ENCODE data around the gene CTSS. TPM values are rescaled to one million over a fixed set of nuclear protein-coding genes. Genes with fewer than 3 reads are reported as not detected.

The CTSS gene
- total and polyA plus RNA-seq, 2 experiments from 2014 or later, result not detected

DNA sequence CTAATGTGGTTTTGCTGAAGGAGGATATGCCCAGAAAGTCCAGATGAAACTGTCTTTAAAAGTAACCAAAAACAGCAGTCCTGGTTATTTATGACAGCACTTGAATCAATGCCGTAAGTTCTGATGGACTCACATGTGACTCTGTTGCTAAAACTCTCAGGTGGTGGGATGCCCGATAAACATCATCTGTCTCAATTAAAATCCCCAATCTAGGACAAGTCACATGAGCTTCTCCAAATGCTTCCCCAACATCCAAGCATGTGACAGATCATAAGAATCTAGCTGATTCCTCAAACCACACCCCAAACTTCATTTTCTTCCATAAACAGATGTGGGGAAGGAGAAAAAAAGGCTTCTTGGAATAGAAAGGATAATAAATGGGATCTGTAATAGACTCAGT is 43.3 kb upstream of the CTSS start:
- Mint-ChIP-seq H3K27ac (no peak overlapping the region), H3K36me3 (ENCODE audit: low read depth) (peaks cover 2% of the 10 kb centered on the region; the same call in 2 of the 3 replicates), H3K4me3 (no peak overlapping the region), H3K27me3 (ENCODE audit: insufficient read depth, low read depth, poor library complexity) (peaks cover 2% of the 10 kb centered on the region), H3K4me1 (peaks cover 30% of the 10 kb centered on the region), H3K9me3 (no peaks in the 10 kb centered on the region)
- no peaks in the 10 kb centered on the region for H3K27me3 ChIP-seq (ENCODE audit: insufficient read depth)
- H3K36me3 ChIP-seq (ENCODE audit: insufficient read depth), result peaks cover 16% of the 10 kb centered on the region
- no peaks in the 10 kb centered on the region for H4K20me1 ChIP-seq (replicated peaks; ENCODE audit: insufficient read depth)
- no peak overlapping the region for H2AFZ ChIP-seq
- H3F3A ChIP-seq (replicated peaks; ENCODE audit: low read depth), result no peaks in the 10 kb centered on the region
- H3K4me1 ChIP-seq (ENCODE audit: insufficient read depth), result peaks cover 27% of the 10 kb centered on the region
- no peak overlapping the region for H3K27ac ChIP-seq (ENCODE audit: low read depth)
- no peak overlapping the region for H3K4me3 ChIP-seq
- DNase-seq (ENCODE audit: low spot score), result no peak
- ATAC-seq, result no peak
- H3K79me2 ChIP-seq (replicated peaks; ENCODE audit: insufficient read depth), result no peaks in the 10 kb centered on the region
- TF ChIP-seq STAT1 (IDR thresholded peaks at IDR 0.05; ENCODE audit: unreplicated experiment) (no peak), REST (IDR thresholded peaks at IDR 0.05; ENCODE audit: unreplicated experiment) (no peak), EZH2phosphoT487 (IDR thresholded peaks at IDR 0.05; ENCODE audit: unreplicated experiment) (no peak), ZNF331 (CRISPR knock-in tag; IDR thresholded peaks at IDR 0.05; ENCODE audit: low read depth) (no peak), CREB1 (CRISPR knock-in tag; IDR thresholded peaks at IDR 0.05; ENCODE audit: low read depth) (no peak), JUNB (IDR thresholded peaks at IDR 0.05; ENCODE audit: unreplicated experiment) (no peak), POLR2AphosphoS5 (IDR thresholded peaks at IDR 0.05; ENCODE audit: low read depth) (no peak), ZNF114 (CRISPR knock-in tag; IDR thresholded peaks at IDR 0.05) (no peak), EZH2 (IDR thresholded peaks at IDR 0.05; ENCODE audit: low read depth, unreplicated experiment) (no peak), NANOG (IDR thresholded peaks at IDR 0.05; ENCODE audit: borderline replicate concordance) (no peak), ZNF462 (CRISPR knock-in tag; IDR thresholded peaks at IDR 0.05) (no peak)
- TF ChIP-seq, protein P1, sequence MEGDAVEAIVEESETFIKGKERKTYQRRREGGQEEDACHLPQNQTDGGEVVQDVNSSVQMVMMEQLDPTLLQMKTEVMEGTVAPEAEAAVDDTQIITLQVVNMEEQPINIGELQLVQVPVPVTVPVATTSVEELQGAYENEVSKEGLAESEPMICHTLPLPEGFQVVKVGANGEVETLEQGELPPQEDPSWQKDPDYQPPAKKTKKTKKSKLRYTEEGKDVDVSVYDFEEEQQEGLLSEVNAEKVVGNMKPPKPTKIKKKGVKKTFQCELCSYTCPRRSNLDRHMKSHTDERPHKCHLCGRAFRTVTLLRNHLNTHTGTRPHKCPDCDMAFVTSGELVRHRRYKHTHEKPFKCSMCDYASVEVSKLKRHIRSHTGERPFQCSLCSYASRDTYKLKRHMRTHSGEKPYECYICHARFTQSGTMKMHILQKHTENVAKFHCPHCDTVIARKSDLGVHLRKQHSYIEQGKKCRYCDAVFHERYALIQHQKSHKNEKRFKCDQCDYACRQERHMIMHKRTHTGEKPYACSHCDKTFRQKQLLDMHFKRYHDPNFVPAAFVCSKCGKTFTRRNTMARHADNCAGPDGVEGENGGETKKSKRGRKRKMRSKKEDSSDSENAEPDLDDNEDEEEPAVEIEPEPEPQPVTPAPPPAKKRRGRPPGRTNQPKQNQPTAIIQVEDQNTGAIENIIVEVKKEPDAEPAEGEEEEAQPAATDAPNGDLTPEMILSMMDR (conservative IDR thresholded peaks at IDR 0.05; ENCODE audit: low read depth in 2 of 2), result no peak
- TF ChIP-seq, protein P2, sequence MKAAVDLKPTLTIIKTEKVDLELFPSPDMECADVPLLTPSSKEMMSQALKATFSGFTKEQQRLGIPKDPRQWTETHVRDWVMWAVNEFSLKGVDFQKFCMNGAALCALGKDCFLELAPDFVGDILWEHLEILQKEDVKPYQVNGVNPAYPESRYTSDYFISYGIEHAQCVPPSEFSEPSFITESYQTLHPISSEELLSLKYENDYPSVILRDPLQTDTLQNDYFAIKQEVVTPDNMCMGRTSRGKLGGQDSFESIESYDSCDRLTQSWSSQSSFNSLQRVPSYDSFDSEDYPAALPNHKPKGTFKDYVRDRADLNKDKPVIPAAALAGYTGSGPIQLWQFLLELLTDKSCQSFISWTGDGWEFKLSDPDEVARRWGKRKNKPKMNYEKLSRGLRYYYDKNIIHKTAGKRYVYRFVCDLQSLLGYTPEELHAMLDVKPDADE (IDR thresholded peaks at IDR 0.05), result no peak
- H3K9me2 ChIP-seq (ENCODE audit: insufficient read depth), result no peaks in the 10 kb centered on the region
- no peak overlapping the region for H3K4me2 ChIP-seq

Data from GM23338 (cell line).